MM.1S (cell line): ENCODE measurements around the gene YPEL1.

Experiments
- CTCF ChIP-seq: fragments of 300-600 bp; sonication (generic); IDR thresholded peaks from 2 replicates; pipeline ENCODE4 v1.5.1; 2016; ENCODE audit warnings: antibody characterized with exemption, low read length, mixed read lengths
- EZH2phosphoT487 ChIP-seq: fragments of 300-600 bp; sonication (generic); IDR thresholded peaks from 2 replicates; pipeline ENCODE4 v1.6.1; 2018; ENCODE audit warnings: antibody characterized with exemption, low read length

GRCh38 chr22:21663738-21664137 is 71.9 kb downstream of the YPEL1 start:
- no peak for TF ChIP-seq CTCF
- TF ChIP-seq EZH2phosphoT487: no peak
